ENCODE data around the gene EFNA1.
"Not testable (repeated sequence)": the region's sequence is repeated elsewhere in the genome, so short reads cannot be mapped to it uniquely, and the experiment has no call there.

The EFNA1 gene

GRCh38 chr1:155141749-155142148 lies 14.1 kb downstream of the EFNA1 start:
- Mint-ChIP-seq H3K4me3 (no peak overlapping the region), H3K9me3 (no peaks in the 10 kb centered on the region), H3K27ac (no peak overlapping the region), H3K4me1 (peaks cover 28% of the 10 kb centered on the region), H3K36me3 (peaks cover 40% of the 10 kb centered on the region)
- DNase-seq (ENCODE audit: low spot score in 2 of 2), result no peak
- ATAC-seq, result no peak

DNA sequence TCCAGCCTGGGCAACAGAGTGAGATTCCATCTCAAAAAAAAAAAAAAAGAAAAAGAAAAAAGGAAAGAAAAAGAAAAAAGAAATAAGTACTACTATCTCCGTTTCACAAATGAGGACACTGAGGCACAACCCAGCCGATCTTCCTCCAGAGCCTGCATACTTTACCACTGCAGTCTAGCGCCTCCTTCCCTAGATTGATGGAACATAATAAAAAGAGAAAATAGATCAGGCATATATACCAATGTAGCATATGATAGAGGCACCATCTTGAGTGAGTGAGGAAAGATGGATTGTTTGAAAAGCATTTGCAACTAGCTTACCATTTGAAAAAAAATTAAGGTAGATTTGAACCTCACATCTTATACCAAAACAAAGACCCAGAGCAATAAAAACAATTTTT lies 17.8 kb downstream of the EFNA1 start:
- no peak overlapping the region for H3K27ac Mint-ChIP-seq
- H3K36me3 Mint-ChIP-seq, result peaks cover 2% of the 10 kb centered on the region
- no peak overlapping the region for H3K4me3 Mint-ChIP-seq
- ATAC-seq (no peak), DNase-seq (ENCODE audit: low spot score in 2 of 2) (no peak)
- H3K9me3 Mint-ChIP-seq, result no peaks in the 10 kb centered on the region
- peaks cover 2% of the 10 kb centered on the region for H3K4me1 Mint-ChIP-seq

DNA sequence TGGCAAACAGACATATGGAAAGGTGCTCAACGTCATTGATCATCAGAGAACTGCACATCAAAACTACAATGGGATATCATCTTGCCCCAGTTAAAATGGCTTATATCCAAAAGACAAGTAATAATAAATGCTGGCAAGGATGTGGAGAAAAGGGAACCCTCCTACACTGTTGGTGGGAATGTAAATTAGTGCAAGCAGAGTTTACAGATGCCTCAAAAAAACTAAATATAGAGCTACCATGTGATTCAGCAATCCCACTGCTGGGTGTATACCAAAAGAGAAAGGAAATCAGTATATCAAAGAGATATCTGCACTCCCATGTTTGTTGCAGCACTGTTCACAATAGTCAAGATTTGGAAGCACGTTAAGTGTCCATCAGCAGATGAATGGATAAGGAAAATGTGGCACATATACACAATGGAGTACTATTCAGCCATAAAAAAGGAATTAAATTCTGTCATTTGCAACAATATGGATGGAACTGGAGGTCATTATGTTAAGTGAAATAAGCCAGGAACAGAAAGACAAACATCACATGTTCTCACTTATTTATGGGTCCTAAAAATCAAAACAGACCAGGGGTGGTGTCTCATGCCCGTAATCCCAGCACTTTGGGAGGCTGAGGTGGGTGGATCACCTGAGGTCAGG lies 28.4 kb downstream of the EFNA1 start:
- not testable (repeated sequence) for DNase-seq (ENCODE audit: low spot score in 2 of 2); H3K27ac Mint-ChIP-seq; H3K9me3 Mint-ChIP-seq; H3K36me3 Mint-ChIP-seq; H3K4me1 Mint-ChIP-seq; H3K4me3 Mint-ChIP-seq; ATAC-seq

DNA sequence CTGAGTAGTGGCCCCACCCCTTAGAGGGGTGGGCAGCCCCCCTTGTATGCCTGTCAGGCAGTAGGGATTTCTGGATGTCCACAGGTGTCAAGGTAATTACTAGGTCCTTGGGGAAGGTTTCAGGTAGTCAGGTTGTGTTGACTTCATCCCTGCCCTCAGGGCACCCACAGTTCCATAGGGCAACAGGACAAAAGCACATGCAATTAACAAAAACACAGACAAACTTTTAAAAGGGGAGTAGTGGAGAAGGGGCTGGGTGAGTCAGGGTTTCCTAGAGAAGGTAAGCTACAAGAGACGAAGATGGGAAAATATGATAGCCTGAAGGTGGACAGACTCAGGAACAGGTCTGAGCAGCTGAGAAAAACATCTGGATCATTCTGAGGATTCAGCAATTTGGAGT lies 31.3 kb downstream of the EFNA1 start:
- Mint-ChIP-seq H3K4me3 (no peak overlapping the region), H3K4me1 (no peaks in the 10 kb centered on the region), H3K36me3 (no peaks in the 10 kb centered on the region), H3K9me3 (no peaks in the 10 kb centered on the region), H3K27ac (no peak overlapping the region)
- DNase-seq (ENCODE audit: low spot score in 2 of 2) (no peak), ATAC-seq (no peak)

DNA sequence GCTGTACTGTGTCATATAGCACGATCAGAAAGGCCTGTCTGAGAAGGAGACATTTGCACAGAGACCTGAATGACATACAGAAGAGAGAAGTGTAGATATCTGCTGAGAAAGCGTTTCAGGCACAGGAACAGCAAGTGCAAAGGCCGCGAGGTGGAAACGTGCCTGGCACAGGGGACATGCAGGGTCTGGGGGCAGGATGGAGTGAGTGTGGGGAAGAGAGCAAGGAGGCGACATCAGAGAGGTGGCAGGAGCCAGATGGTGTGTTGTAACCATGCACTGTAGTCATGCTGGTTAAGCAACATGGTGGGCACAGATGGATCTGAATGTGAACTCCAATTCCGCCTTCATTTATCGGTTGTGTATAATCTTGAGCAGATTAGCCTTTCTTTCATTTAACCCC lies 32.5 kb downstream of the EFNA1 start:
- peak overlapping the region; percentile 10 for H3K27ac Mint-ChIP-seq
- no peak overlapping the region for H3K4me3 Mint-ChIP-seq
- ATAC-seq (no peak), DNase-seq (ENCODE audit: low spot score in 2 of 2) (no peak)
- no peaks in the 10 kb centered on the region for H3K9me3 Mint-ChIP-seq
- no peaks in the 10 kb centered on the region for H3K4me1 Mint-ChIP-seq
- H3K36me3 Mint-ChIP-seq, result no peaks in the 10 kb centered on the region

DNA sequence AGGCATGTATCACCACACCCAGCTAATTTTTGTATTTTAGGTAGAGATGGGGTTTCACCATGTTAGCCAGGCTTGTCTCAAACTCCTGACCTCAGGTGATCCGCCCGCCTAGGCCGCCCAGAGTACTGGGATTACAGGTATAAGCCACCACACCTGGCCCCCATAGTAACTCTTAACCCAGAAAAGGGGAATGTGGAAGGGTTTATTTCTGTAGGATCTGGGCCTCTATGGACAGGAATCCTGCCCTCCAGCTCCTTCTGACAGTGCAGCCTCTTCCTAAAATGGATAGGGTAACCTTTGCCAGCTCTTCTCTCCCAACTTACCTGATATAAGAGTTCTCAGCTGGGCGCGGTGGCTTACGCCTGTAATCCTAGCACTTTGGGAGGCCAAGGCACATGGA lies 35.0 kb downstream of the EFNA1 start:
- not testable (repeated sequence) for H3K4me3 Mint-ChIP-seq; H3K4me1 Mint-ChIP-seq; ATAC-seq; H3K36me3 Mint-ChIP-seq; H3K27ac Mint-ChIP-seq; H3K9me3 Mint-ChIP-seq; DNase-seq (ENCODE audit: low spot score in 2 of 2)

DNA sequence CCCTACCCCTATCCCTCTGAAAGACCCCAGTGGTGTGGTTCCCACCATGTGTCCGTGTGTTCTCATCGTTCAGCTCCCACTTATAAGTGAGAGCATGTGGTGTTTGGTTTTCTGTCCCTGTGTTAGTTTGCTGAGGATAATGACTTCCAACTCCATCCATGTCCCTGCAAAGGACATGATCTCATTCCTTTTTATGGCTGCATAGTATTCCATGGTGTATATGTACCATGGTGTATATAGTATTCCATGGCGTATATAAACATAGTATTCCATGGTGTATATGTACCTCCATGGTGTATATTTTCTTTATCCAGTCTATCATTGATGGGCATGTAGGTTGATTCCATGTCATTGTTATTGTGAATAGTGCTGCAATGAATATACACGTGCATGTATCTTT lies 36.1 kb downstream of the EFNA1 start:
- H3K4me3 Mint-ChIP-seq; H3K9me3 Mint-ChIP-seq; DNase-seq (ENCODE audit: low spot score in 2 of 2); ATAC-seq; H3K27ac Mint-ChIP-seq; H3K36me3 Mint-ChIP-seq: not testable (repeated sequence)
- H3K4me1 Mint-ChIP-seq, result peaks cover 10% of the 10 kb centered on the region

DNA sequence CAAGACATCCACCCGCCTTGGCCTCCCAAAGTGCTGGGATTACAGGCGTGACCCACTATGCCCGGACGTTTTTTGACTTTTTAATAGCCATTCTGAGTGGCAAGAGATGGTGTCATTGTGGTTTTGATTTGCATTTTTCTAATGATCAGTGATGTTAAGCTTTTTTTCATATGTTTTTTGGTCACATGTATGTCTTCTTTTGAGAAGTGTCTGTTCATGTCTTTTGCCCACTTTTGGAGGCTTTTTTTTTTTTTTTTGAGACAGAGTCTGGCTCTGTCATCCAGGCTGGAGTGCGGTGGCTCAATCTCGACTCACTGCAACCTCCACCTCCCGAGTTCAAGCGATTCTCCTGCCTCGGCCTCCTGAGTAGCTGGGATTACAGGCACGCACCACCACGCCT lies 36.9 kb downstream of the EFNA1 start:
- H3K27ac Mint-ChIP-seq; ATAC-seq; DNase-seq (ENCODE audit: low spot score in 2 of 2); H3K9me3 Mint-ChIP-seq; H3K4me3 Mint-ChIP-seq: not testable (repeated sequence)
- peaks cover 12% of the 10 kb centered on the region for H3K36me3 Mint-ChIP-seq
- peaks cover 17% of the 10 kb centered on the region for H3K4me1 Mint-ChIP-seq

DNA sequence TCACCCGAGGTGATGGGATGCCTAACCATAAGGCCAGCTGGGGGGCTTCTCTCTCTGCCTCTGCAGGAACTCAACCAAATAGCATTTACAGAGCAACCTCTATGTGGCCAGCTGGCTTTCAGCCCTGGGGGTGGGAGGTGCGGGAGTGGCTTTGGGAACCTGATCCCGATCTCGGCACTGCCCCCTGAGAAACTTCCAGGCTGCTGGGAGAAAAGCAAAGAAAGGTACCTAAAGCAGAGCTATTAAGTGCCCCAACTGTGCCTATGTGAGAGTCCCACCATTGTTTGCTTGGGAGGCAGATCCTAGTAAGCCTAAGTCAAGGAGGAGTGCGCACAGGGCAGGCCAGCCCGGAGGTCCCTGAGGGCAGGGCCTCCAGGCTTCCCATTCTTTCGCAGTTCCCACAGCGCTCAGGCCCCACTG lies 38.4 kb downstream of the EFNA1 start:
- Mint-ChIP-seq H3K36me3 (peaks cover 26% of the 10 kb centered on the region), H3K4me1 (peaks cover 18% of the 10 kb centered on the region), H3K27ac (no peak overlapping the region), H3K9me3 (no peaks in the 10 kb centered on the region), H3K4me3 (no peak overlapping the region)
- no peak for DNase-seq (ENCODE audit: low spot score in 2 of 2)
- no peak for ATAC-seq

DNA sequence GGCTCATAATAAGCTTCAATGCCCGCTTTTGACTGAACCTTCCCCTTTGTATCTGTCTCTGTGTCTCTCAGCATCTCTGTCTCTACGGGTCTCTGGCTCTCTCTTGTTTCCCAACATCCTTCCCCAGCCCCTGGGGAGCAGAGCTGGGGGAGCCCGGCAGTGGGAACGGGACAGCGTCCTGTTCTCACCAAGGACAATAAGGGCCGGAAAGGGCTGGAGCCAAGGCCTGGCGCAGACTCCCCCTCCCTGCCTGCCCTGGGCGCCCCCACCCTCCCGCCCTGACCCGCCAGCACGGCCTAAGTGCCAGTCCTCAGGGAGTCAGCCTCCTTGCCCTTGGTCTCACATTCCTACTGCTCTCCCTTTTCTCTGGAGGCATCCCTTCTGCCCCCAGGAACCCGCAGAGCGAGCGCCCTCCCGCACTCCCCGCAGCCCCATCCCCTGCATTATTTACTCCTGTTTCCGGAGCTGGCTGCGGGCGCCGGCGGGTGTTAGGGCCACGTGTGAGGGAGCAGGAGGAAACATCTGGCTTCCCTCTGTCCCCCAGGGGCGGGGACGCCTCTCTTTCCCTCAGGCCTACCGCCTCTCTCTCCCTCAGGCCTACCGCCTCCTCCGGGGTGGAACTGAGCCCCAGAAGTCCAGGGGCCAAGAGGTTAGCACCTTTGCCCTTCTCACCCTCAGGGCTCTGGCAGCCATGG lies 38.9 kb downstream of the EFNA1 start:
- Mint-ChIP-seq H3K27ac (peak overlapping the region; percentile 74), H3K4me1 (peaks cover 18% of the 10 kb centered on the region), H3K9me3 (no peaks in the 10 kb centered on the region), H3K4me3 (peak overlapping the region; percentile 13), H3K36me3 (peaks cover 32% of the 10 kb centered on the region)
- no peak for DNase-seq (ENCODE audit: low spot score in 2 of 2)
- no peak for ATAC-seq

GRCh38 chr1:155167166-155168104 lies 39.8 kb downstream of the EFNA1 start:
- peaks cover 40% of the 10 kb centered on the region for H3K36me3 Mint-ChIP-seq
- peak overlapping the region; percentile 74 for H3K27ac Mint-ChIP-seq
- H3K4me1 Mint-ChIP-seq, result peaks cover 25% of the 10 kb centered on the region
- H3K4me3 Mint-ChIP-seq, result peak overlapping the region; percentile 68
- peak; percentile 80 to 92 for DNase-seq (ENCODE audit: low spot score in 2 of 2)
- ATAC-seq, result peak; percentile 83
- no peaks in the 10 kb centered on the region for H3K9me3 Mint-ChIP-seq

GRCh38 chr1:155168105-155168445 lies 40.4 kb downstream of the EFNA1 start:
- peak overlapping the region; percentile 71 for H3K27ac Mint-ChIP-seq
- peak overlapping the region; percentile 68 for H3K4me3 Mint-ChIP-seq
- peaks cover 46% of the 10 kb centered on the region for H3K36me3 Mint-ChIP-seq
- not testable (repeated sequence) for ATAC-seq; H3K9me3 Mint-ChIP-seq; DNase-seq (ENCODE audit: low spot score in 2 of 2)
- H3K4me1 Mint-ChIP-seq, result peaks cover 31% of the 10 kb centered on the region

GRCh38 chr1:155168456-155169210 lies 41.0 kb downstream of the EFNA1 start:
- H3K4me3 Mint-ChIP-seq, result no peak overlapping the region
- no peaks in the 10 kb centered on the region for H3K9me3 Mint-ChIP-seq
- peaks cover 36% of the 10 kb centered on the region for H3K4me1 Mint-ChIP-seq
- DNase-seq (ENCODE audit: low spot score in 2 of 2), result no peak
- no peak overlapping the region for H3K27ac Mint-ChIP-seq
- H3K36me3 Mint-ChIP-seq, result peaks cover 52% of the 10 kb centered on the region
- no peak for ATAC-seq

DNA sequence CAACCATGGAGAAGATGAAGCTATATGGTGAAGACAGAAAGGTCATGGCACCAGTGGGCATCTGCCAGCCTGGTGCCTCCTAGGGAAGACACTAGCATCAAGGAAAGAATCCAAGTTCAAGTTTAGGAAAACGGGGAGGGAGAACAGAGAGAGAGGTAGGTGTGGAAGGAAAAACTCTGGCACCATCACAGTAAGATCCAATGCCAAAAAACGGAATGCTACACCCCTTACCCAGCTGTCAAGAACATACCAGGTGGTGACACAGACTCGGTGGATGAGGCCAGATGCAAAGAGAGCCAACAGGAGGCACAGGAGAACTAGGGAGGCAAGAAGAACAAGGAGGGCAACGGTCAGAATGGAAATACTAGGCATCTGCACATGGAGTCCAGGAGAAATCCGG lies 41.9 kb downstream of the EFNA1 start:
- H3K4me1 Mint-ChIP-seq, result peaks cover 45% of the 10 kb centered on the region
- H3K27ac Mint-ChIP-seq, result peak overlapping the region; percentile 63
- H3K9me3 Mint-ChIP-seq, result no peaks in the 10 kb centered on the region
- ATAC-seq (no peak), DNase-seq (ENCODE audit: low spot score in 2 of 2) (no peak)
- H3K4me3 Mint-ChIP-seq, result no peak overlapping the region
- H3K36me3 Mint-ChIP-seq, result peaks cover 58% of the 10 kb centered on the region

Measured in stimulated activated effector memory CD8-positive, alpha-beta T cell treated with anti-CD3 and anti-CD28 coated beads, Interleukin-12 subunit alpha, Interleukin-12 subunit beta, amount 100 ng/mL, for 72 hours (primary cell).